Neuronal stem cell (in vitro differentiated cells): ENCODE measurements around the gene SPINK14.

Source experiments
- DNase-seq: peaks from one replicate; pipeline ENCODE4 v3.0.0-alpha.2; 2013; ENCODE audit warnings: low spot score
- H2AFZ ChIP-seq: one replicate; pipeline ENCODE4 v1.6.1; 2013; ENCODE audit warnings: mild to moderate bottlenecking, low read length, inconsistent platforms
- H2AK5ac ChIP-seq: 2 replicates; pipeline ENCODE4 v1.6.1; 2013; ENCODE audit warnings: low read depth, mild to moderate bottlenecking, inconsistent platforms, low read length, moderate library complexity, mixed read lengths
- H2BK120ac ChIP-seq: 2 replicates; pipeline ENCODE4 v1.6.1; 2013; ENCODE audit warnings: low read depth, mild to moderate bottlenecking, inconsistent platforms, low read length, moderate library complexity, mixed read lengths
- H2BK12ac ChIP-seq: one replicate; pipeline ENCODE4 v1.6.1; 2013; ENCODE audit warnings: low read length, inconsistent platforms
- H2BK15ac ChIP-seq: 2 replicates; pipeline ENCODE4 v1.6.1; 2013; ENCODE audit warnings: mild to moderate bottlenecking, low read length, inconsistent platforms, mixed read lengths
- H2BK5ac ChIP-seq: one replicate; pipeline ENCODE4 v1.6.1; 2013; ENCODE audit warnings: inconsistent platforms, mild to moderate bottlenecking, low read length, moderate library complexity
- H3K14ac ChIP-seq: one replicate; pipeline ENCODE4 v1.6.1; 2013; ENCODE audit warnings: low read length, inconsistent platforms
- H3K18ac ChIP-seq: 2 replicates; pipeline ENCODE4 v1.6.1; 2013; ENCODE audit warnings: low read length, inconsistent platforms
- H3K23ac ChIP-seq: 2 replicates; pipeline ENCODE4 v1.6.1; 2013; ENCODE audit warnings: low read depth, mild to moderate bottlenecking, mixed read lengths, low read length, inconsistent platforms; ENCODE audit not compliant: poor library complexity
- H3K27ac ChIP-seq: replicated peaks from 3 replicates; pipeline ENCODE4 v1.5.1; 2013; ENCODE audit warnings: low read length, inconsistent platforms
- H3K27me3 ChIP-seq, 3 experiments: 2 replicates each; pipeline ENCODE4 v1.6.1; 2013; ENCODE audit warnings: low read length in 3 of 3, mild to moderate bottlenecking in 2 of 3, inconsistent platforms in 1 of 3, low read depth in 1 of 3, mixed read lengths in 1 of 3, moderate library complexity in 1 of 3; ENCODE audit not compliant: control insufficient read depth in 3 of 3, insufficient read depth in 3 of 3
- H3K36me3 ChIP-seq, 2 donors: replicated peaks in 1 of 2; 2 replicates each; pipeline ENCODE4 v1.6.1; 2013; ENCODE audit warnings: low read length in 2 of 2; ENCODE audit not compliant: control insufficient read depth in 2 of 2, insufficient read depth in 2 of 2
- H3K4ac ChIP-seq: 2 replicates; pipeline ENCODE4 v1.6.1; 2013; ENCODE audit warnings: inconsistent platforms, mild to moderate bottlenecking, low read length, moderate library complexity
- H3K4me1 ChIP-seq, 2 donors: 1 replicate in 1 of 2; 2 replicates in 1 of 2; pipeline ENCODE4 v1.6.1; 2013; ENCODE audit warnings: low read length in 2 of 2, low read depth in 1 of 2; ENCODE audit not compliant: control insufficient read depth in 2 of 2, insufficient read depth in 1 of 2
- H3K4me2 ChIP-seq: one replicate; pipeline ENCODE4 v1.6.1; 2013; ENCODE audit warnings: mild to moderate bottlenecking, low read length, inconsistent platforms; ENCODE audit not compliant: insufficient read depth, poor library complexity, severe bottlenecking
- H3K4me3 ChIP-seq, 2 donors: 2 replicates each; pipeline ENCODE4 v1.5.1; 2013; ENCODE audit warnings: low read length in 2 of 2, mild to moderate bottlenecking in 2 of 2, inconsistent platforms in 1 of 2, moderate library complexity in 1 of 2
- H3K79me1 ChIP-seq: one replicate; pipeline ENCODE4 v1.6.1; 2013; ENCODE audit warnings: low read depth, mild to moderate bottlenecking, inconsistent platforms, low read length, moderate library complexity
- H3K9ac ChIP-seq: one replicate; pipeline ENCODE4 v1.6.1; 2013; ENCODE audit warnings: mild to moderate bottlenecking, low read depth, low read length, inconsistent platforms; ENCODE audit not compliant: poor library complexity
- H3K9me3 ChIP-seq, 2 donors: replicated peaks in 1 of 2; 2 replicates each; pipeline versions ENCODE3 to v1.6.1; 2013; ENCODE audit warnings: low read length in 2 of 2, mild to moderate bottlenecking in 2 of 2, inconsistent platforms in 1 of 2, low read depth in 1 of 2, mixed read lengths in 1 of 2, moderate library complexity in 1 of 2; ENCODE audit not compliant: control insufficient read depth in 2 of 2, insufficient read depth in 1 of 2
- H4K8ac ChIP-seq: one replicate; pipeline ENCODE4 v1.6.1; 2013; ENCODE audit warnings: low read depth, mild to moderate bottlenecking, inconsistent platforms, low read length, moderate library complexity
- H4K91ac ChIP-seq: one replicate; pipeline ENCODE4 v1.6.1; 2013; ENCODE audit warnings: low read length, low read depth, mild to moderate bottlenecking, inconsistent platforms; ENCODE audit not compliant: poor library complexity
- WGBS, 2 donors: extraction: QIAGEN DNeasy Blood & Tissue Kit; methylation state at CpG; one replicate each; pipeline ENCODE4 v1.1.7; 2013; ENCODE audit warnings: missing lambda C conversion rate in 2 of 2, mixed read lengths in 1 of 2; ENCODE audit not compliant: insufficient read length in 2 of 2, insufficient replicate concordance in 1 of 2; ENCODE audit errors: extremely low coverage in 2 of 2; 5-methylcytosine and 5-hydroxymethylcytosine counted together

SPINK14 gene

DNA sequence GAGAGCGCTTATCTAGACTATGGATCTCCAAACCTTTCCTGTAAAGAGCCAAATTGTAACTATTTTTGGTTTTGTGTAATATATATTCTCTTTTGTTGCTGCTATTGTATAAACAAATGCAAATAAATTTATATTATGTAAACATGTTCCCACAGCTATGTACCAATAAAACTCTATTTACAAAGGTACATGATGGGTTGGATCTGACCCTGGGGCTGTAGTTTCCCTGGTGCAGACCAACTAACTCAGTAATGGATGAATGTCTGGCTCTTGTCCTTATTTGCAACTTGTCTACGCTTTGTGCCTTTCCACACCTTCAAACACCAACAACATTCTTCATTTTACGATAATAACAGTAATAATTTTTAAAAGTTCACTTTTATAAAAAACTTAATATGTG, 27.5 kb upstream of the SPINK14 start:
- Histone ChIP-seq H3K9ac (no peak overlapping the region), H3K4ac (no peak overlapping the region), H3K18ac (no peak overlapping the region), H3K23ac (no peak overlapping the region), H4K8ac (no peak overlapping the region), H3K9me3 (no peaks in the 10 kb centered on the region), H3K14ac (no peak overlapping the region), H2BK120ac (no peak overlapping the region), H3K36me3 (no peaks in the 10 kb centered on the region), H3K79me1 (no peaks in the 10 kb centered on the region), H2BK5ac (no peak overlapping the region), H4K91ac (no peak overlapping the region), H3K4me3 (no peak overlapping the region), H2AK5ac (no peak overlapping the region), H2BK15ac (no peak overlapping the region), H3K4me1 (peaks cover 0 to under 1% of the 10 kb centered on the region in 2 donors), H3K27me3 (no peaks in the 10 kb centered on the region), H2BK12ac (no peak overlapping the region), H2AFZ (no peak overlapping the region), H3K4me2 (no peak overlapping the region), H3K27ac (no peak overlapping the region)
- WGBS, 2 donors = 100% methylated on average over 1 to 2 of the region's 3 CpGs
- DNase-seq = no peak

DNA sequence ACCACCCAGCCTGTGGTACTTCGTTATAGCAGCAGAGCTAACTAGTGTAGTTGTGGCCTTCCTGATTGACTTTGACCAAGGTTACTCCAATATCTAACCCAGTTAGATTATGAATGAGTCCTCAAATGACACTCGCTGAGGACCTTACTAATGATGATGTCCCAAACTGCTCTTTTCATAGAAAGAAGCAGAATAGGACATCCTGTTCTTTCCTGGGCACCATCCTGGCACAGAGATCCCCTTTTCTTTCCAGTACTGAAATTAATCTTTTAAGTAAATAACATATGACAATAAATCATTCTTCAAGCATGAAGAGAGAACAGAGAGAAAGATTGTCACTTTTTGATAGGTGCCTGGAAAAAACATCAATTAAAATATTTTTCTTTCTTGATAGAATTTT, 26.7 kb upstream of the SPINK14 start:
- no peak overlapping the region for H3K4me3 ChIP-seq
- no CpG with 5 or more reads among the region's 2 CpGs for WGBS, 2 donors
- no peak overlapping the region for H3K27ac ChIP-seq
- H4K91ac ChIP-seq = no peak overlapping the region
- H3K18ac ChIP-seq = no peak overlapping the region
- no peak overlapping the region for H2BK120ac ChIP-seq
- no peak overlapping the region for H3K4ac ChIP-seq
- H3K4me1 ChIP-seq = peaks cover 0 to 2% of the 10 kb centered on the region in 2 donors
- H3K36me3 ChIP-seq = no peaks in the 10 kb centered on the region
- no peak overlapping the region for H3K14ac ChIP-seq
- H3K9me3 ChIP-seq = no peaks in the 10 kb centered on the region
- H2BK5ac ChIP-seq = no peak overlapping the region
- no peak overlapping the region for H3K23ac ChIP-seq
- no peak overlapping the region for H2AK5ac ChIP-seq
- H2BK15ac ChIP-seq = no peak overlapping the region
- H3K79me1 ChIP-seq = no peaks in the 10 kb centered on the region
- no peaks in the 10 kb centered on the region for H3K27me3 ChIP-seq
- H3K4me2 ChIP-seq = no peak overlapping the region
- no peak overlapping the region for H2BK12ac ChIP-seq
- H3K9ac ChIP-seq = no peak overlapping the region
- no peak for DNase-seq
- no peak overlapping the region for H4K8ac ChIP-seq
- H2AFZ ChIP-seq = no peak overlapping the region

DNA sequence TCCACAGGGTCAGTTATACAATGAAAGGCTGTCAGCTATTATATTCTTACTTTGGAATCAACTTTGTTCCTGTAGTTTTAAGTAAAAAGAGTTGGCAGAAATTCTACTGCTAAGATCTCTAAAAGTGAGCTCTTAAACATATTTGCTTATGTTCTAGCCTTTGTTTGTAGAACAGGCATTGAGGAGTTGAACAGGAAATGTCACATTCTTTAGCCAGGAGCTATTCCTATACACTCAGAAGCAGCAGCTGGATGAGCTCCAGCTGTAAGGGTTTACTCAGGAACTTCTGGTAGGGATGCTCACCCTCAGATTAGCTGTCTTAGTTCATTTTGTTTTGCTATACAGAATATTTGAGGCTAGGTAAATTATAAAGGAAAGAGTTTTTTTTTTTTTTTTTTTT, 22.4 kb upstream of the SPINK14 start:
- Histone ChIP-seq H3K27me3 (no peaks in the 10 kb centered on the region), H3K36me3 (no peaks in the 10 kb centered on the region), H4K8ac (no peak overlapping the region), H3K18ac (no peak overlapping the region), H3K79me1 (no peaks in the 10 kb centered on the region), H3K4ac (no peak overlapping the region), H3K14ac (no peak overlapping the region), H3K9ac (no peak overlapping the region), H2BK15ac (no peak overlapping the region), H3K4me3 (no peak overlapping the region), H3K9me3 (no peaks in the 10 kb centered on the region), H2BK12ac (no peak overlapping the region), H3K4me1 (peaks cover 0 to 2% of the 10 kb centered on the region in 2 donors), H2BK5ac (no peak overlapping the region), H3K27ac (no peak overlapping the region), H2AK5ac (no peak overlapping the region), H3K4me2 (no peak overlapping the region), H2BK120ac (no peak overlapping the region), H3K23ac (no peak overlapping the region), H2AFZ (no peak overlapping the region), H4K91ac (no peak overlapping the region)
- DNase-seq = no peak

DNA sequence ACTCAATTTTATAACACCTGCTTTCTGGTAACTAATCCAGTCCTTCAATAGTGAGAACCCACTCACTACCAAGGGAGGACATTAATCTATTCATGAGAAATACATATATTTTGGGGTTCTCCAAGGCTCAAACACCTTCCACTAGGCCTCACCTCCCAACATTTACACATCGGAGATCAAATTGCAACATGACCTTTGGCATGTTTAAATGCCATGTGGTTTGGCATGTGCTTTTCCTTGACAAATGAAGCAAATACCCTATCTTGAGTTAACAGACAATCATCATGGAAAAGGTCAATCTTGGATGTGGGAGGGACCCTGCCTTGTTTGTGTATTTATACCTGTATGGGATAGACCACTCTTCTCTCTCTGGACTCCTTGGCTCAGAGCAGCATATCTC, 21.9 kb upstream of the SPINK14 start:
- H3K9me3 ChIP-seq = no peaks in the 10 kb centered on the region
- H3K14ac ChIP-seq = no peak overlapping the region
- H3K4me3 ChIP-seq = no peak overlapping the region
- no peak overlapping the region for H2BK5ac ChIP-seq
- no peak overlapping the region for H3K23ac ChIP-seq
- no peak overlapping the region for H2BK12ac ChIP-seq
- peaks cover 0 to 2% of the 10 kb centered on the region in 2 donors for H3K4me1 ChIP-seq
- no CpG with 5 or more reads among the region's 1 CpG for WGBS, 2 donors
- no peak overlapping the region for H4K8ac ChIP-seq
- no peak overlapping the region for H2AFZ ChIP-seq
- H2AK5ac ChIP-seq = no peak overlapping the region
- no peaks in the 10 kb centered on the region for H3K36me3 ChIP-seq
- no peak overlapping the region for H3K27ac ChIP-seq
- H2BK15ac ChIP-seq = no peak overlapping the region
- H3K27me3 ChIP-seq = no peaks in the 10 kb centered on the region
- H3K79me1 ChIP-seq = no peaks in the 10 kb centered on the region
- no peak overlapping the region for H2BK120ac ChIP-seq
- DNase-seq = no peak
- no peak overlapping the region for H3K4me2 ChIP-seq
- H3K9ac ChIP-seq = no peak overlapping the region
- no peak overlapping the region for H3K18ac ChIP-seq
- no peak overlapping the region for H3K4ac ChIP-seq
- no peak overlapping the region for H4K91ac ChIP-seq
